CMK (cell line): ENCODE measurements around the gene NTMT2.
"Not testable (repeated sequence)": the region's sequence is repeated elsewhere in the genome, so short reads cannot be mapped to it uniquely, and the experiment has no call there.

Source experiments
- DNase-seq: peaks from one replicate; pipeline ENCODE4 v3.0.0-alpha.2; 2010; ENCODE audit warnings: low read depth

NTMT2 gene

DNA sequence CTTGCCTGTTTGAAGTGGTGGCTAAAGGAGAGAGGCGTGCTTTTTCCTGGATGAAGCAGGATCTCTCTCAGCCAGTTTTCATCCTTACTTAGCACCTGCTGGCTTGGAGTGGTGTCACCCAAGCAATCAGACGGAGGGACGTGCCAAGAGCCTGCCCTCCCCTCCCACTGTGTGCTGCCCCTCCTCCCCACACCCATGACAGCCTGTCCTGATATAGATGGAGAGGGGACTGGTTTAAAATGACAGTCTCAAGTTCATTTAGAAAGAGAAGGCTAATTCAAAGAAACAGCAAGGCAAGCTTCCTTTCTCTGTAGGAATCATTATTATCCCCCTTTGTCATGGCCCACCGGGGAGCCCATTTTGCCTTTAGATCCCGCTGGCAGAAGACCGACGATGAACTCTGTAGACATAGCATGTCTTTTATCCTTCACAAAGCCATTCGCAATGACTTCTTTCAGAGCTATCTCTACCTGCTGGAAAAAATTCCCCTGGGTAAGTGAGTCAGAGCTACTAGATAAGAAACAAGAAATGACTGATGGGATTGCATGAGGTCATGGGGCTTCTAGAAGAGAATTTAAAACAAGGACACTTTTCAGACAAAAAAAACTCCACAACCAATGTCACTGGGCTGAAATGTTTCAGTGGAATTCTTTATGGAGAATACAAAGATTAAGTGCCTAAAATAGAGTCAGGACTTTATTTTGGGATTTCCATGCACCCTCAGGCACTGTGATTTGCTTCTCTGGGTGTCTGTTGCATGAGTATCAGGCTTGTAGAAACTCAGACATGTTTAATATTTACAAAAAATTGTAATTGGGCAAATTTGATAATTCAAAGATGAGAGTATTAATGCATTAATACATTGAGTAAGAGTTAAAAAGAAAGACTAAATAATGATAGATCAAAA, at the start of gene NTMT2:
Gene NTMT2 (plus strand): TSS at position 190 of the 907 bp plus-strand sequence. CDS start 149 bp downstream, at position 339.
- DNase-seq = no peak

DNA sequence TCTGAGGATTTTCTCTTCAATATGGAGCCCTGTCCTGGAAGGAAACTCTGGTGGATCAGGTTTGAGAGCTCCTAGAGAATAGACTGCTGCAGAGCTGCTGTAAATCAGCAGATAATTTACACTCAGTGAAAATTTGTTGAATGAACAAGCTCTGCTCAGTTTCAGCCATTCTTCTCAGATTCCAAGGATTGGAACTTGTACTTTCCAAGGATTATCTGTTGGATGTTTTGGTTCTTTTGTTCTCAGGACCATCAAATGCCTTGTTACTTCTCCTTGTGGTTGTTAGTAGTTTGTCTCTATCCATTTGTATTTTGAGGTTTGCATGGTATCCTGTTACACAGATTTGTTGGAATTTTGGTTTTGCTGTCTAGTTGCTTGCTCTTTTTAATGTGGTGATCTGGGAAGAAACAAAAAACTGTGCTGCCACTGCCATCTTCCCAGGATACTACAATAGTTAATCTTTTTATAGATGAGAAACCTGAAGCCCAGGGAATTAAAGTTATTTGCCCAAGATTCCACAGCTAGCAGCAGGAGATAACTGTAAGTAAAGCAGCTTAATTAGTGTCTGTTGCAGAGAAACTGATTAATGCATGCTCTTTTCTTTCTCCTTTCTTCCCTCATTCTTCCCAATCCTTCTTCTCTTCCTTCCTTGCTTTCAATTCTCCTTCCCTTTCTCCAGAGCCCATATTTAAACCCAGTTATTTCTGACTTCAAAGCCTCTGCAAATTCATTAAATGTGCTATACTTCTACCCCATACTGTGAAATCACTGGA, 49.6 kb upstream of the NTMT2 start:
- DNase-seq = no peak

DNA sequence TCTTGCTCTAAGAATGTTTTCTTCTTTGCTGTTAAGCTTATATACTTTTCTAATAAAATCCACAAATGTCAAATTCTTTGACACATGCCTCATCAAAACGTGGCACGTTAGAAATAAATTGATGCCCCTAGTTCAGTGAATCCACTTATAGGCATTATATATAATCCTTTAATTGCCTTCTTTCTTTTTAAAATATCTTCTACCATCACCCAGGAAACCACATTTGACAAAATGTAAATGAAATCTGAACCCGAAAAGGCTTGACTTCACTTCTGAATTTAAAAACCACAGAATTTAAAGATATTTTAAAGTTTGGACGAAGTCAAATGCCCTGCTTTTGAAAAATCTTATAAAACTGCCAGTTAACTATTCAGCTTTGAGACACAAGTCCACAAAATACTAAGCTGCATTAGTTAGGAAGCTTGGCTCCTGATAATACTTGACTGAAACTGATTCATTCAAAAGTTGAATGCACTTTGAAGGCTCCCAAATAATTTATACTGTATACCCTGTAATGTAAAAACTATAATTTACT, 48.9 kb upstream of the NTMT2 start:
- DNase-seq = no peak

DNA sequence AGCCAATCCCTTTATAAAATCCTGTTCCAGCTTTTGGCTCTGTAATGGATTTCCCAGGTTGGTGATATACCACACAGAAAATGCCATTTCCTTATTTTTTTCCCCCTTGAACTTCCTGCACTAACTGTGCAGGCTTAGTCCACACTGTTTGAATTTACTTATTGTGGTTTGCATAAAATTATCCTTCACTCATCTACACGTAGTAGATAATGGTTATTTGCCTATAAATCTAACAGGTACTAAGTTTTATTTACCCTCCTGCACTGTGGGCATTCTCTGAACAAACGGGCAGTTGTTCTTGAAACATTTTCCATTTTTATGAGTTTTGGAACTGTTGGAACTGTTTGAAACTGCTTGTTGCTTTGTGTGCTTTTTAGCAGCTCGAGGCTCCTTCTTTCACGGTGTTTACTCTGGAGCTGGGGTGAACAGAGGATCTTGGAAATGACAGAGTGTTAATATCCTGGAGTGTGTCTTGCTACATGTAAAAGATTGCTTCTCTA, 48.3 kb upstream of the NTMT2 start:
- DNase-seq = no peak

DNA sequence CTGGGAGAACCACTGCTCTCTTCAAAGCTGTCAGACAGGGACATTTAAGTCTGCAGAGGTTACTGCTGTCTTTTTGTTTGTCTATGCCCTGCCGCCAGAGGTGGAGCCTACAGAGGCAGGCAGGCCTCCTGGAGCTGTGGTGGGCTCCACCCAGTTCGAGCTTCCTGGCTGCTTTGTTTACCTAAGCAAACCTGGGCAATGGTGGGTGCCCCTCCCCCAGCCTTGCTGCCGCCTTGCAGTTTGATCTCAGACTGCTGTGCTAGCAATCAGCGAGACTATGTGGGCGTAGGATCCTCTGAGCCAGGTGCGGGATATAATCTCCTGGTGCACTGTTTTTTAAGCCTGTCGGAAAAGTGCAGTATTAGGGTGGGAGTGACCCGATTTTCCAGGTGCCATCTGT, 32.6 kb upstream of the NTMT2 start:
- DNase-seq = not testable (repeated sequence)

DNA sequence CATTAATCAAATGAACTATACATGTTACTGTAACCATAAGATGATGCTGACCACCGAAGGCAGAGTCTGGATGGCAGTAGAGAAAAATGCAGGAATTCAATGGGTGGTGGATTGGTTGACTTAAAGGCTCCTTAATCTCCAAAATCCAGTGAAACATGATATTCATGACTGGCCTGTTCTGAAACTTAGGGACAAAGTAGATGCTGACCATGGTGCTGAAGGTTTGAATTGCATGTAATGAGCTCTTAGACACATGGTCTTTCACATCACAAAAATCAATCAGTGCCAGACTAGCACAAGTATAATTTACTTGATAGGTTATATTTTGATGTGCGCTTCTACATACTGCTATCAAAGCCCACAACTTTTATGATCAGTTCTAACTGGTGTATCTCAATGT, 30.9 kb upstream of the NTMT2 start:
- DNase-seq = no peak

DNA sequence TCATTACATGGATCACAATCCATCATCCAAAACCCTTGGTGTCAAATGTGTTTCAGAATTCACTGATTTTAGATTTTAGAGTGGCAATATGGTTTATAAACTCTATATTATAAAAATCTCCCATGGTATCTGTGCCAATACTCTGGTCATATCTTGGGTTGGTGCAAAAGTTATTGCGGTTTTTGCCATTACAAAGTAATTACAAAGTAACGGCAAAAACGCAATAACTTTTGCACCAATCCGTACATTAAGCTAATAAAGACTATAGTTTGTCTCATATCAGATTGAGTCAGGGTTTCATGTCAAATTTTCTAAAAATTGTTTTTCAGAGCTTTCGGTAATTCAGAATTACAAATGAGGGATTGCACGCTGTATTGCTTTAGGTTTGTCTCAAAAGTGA, 23.4 kb upstream of the NTMT2 start:
- DNase-seq = no peak

DNA sequence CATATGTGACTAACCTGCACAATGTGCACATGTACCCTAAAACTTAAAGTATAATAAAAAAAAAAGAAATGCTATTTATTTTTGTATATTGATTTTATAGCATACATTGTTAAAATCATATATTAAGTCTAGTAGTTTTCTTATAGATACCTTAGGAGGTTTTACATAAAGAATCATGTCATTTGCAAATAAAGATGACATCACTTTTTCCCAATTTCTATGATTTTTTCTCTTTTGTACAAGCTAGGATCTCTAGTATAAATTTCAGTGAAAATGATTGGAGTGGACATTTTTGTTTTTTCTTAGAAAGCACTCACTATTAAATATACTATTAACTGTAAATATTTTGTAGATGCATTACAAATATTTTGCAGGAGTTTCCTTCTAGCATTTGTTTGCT, 20.5 kb upstream of the NTMT2 start:
- no peak for DNase-seq

DNA sequence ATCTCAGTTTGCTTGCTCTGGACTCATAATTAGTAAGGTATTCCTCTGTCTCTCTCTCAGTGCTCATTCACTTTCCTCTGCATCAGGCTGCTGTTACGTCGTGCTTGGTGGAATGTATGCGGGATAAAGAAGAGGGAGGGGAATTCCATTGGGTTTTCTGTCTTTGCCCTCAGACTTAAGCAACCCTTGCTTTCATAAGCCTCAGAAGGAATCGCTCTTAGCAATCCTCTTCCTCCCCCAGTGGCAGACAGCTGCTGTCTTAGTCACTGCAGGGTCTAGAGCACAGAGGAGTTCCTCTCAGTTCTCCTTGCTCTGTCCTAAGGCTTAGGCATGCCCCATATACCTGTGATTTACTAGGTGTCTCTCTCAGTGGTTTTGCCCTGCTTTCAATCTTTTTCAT, 19.1 kb upstream of the NTMT2 start:
- no peak for DNase-seq

DNA sequence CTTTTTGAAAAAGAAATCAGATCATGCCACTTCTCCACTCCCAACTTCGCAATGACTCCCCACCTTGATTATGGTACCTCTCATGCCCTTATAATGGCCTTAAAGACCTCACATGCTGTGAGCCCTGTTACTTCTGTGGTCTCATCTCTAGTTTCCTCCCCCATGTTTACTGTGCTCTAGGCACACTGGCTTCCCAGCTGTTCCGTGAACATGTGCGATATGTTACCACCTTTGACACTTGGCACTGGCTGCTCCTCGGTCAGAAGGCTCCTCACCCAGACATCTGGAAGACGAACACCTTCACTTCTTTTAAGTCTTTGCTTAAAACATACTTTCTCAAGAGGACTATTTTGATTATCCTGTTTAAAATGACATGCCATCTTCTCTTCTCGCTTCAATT, 14.3 kb upstream of the NTMT2 start:
- DNase-seq = no peak

DNA sequence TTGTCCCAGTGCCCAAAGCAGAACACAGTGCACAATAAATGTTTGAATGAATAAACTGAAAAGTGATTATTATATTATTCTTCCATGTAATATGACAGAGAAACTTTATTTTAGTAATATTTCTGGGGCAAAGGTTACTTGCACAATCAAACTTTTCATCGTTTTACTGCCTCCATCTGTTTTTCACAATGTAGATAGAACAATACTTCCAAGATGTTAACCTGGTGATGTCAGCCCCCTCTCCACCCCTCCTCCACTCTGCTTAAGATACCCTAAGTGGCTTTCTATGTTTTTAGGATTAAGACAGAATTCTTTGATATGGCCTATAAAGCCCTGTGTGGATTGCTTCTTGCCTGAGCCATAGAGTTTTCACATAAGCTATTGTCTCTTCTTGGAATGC, 13.8 kb upstream of the NTMT2 start:
- DNase-seq = no peak

DNA sequence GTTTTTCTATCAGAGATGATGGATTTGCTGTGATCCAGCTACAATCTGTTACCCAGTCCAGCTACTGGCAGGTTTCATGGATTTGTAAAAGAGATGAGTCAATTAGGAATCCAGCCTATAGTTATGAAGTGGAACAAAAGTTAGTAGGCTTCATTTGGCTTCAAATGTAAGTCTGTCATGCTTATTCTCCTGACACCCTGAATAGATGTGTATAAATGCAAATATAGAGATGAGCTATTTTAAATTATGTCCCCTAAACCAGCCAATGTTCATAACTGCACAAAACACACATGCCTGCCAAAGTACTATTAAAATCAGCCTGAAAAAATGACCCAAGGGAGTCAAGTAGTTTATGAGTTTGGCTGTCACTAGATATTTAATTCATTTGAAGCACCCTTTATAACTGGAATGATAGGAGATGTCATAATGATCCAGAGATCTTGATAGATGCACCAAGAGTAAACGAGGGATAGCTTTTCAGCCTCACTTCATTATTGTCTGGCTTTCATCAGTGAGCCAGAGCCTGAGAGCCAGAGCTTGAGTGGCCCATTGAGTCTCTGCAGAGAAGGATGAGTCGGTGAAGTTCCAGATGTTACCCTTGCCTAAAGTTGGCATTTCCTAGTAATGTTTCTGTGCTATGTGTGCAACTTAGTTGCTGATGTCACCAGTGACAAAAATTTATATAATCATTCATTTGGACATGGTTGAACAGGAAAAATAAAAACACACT, 11.8 kb upstream of the NTMT2 start:
- no peak for DNase-seq

DNA sequence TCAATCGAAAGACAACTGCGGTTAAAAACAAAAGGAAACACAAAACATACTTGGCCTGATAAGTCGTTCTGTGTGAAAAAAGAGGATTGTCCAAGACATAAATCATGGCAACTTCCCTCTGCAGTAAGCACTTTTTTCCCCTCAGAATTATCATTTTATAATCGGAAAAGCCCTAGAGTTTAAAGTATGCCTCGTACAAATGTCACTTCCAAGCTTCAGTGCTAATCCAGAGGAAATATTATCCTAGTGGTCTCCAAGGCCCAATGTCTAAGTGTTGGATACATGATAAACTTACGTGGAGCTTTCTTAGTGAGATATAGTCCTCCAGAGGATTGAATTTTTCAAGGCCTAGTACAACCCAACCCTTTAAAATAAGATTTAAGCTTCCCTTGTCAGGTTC, 11.2 kb upstream of the NTMT2 start:
- DNase-seq = no peak

DNA sequence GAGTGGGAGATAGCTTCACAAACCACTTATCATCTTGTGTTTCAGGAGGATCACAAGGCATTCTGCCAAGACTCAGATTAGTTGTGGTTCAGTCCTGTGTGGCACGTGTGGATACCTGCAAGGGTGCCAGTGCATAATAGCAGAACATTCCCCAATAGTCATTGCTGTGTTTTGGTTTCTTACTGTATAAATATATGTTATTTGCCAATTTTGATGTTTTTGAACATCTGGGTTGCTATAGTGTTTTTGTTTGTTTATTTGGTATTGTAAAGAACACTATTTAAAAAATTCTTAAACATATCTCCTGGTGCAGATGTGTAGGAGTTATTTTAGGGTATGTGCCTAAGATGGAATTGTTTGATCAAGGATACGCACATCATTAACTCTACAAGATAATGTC, 5.4 kb upstream of the NTMT2 start:
- no peak for DNase-seq

DNA sequence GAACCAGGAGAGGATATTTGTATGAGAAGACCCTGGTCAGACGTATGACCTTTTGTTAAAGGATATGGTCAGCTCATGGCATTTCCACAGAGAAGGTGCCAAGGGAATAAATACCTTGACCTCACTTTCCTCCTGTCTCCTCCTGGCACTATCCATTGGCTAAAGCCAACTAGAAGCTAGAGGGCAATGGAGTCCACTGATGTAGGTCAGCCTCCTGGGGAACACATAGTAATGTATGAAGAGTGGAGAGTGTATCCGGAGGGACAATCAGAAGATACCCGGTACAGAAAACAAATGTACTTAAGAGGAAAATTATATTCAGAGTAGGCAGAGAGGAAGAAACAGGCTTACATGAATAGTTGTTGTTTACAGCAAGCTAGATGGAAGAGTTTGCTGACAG, 698 bp upstream of the NTMT2 start:
- DNase-seq = no peak

DNA sequence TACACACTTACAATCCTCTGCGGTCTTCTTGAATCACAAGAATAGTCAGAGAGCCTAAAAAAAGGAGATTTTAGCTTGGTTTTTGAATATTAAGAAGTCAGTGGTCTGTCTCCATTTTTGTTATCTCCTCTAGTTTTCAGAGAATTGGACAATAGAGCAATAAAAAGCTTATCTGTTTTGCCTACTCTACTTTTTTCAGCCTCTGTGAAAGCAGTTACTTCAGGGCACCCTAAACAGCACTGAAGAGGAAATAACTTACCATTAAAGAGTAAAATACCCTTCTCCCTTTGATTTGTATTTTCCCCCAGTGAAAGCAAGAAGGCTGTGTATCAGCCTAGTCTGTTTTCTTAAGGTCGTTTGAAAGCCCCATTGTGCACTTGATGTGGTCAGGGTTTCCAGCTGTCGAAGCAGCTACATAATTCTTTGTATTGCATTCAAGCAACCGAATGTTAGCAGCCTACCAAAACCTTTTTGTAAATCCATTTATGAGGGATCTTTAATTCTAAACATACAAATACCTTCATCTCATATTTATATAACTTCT, 1.0 kb downstream of the NTMT2 start:
- DNase-seq = no peak

DNA sequence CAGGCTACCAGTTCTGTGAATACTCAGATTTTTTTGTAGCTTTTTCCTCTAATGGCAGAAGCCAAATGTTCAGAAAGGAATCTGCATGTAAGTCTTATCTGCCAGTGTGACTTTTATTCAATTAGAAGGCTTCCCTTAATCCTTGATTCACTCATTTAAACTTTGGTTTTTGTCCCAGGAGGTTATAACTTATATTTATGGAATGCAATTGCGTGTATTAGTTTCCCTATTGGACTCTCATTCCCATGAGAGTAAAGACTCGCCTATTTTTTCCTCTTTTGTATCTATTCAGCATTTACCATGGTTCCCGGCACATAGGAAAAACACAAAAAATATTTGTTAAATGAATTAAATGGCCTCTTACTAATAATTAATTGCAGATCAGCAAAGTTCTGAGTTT, 3.5 kb downstream of the NTMT2 start:
- DNase-seq = no peak

DNA sequence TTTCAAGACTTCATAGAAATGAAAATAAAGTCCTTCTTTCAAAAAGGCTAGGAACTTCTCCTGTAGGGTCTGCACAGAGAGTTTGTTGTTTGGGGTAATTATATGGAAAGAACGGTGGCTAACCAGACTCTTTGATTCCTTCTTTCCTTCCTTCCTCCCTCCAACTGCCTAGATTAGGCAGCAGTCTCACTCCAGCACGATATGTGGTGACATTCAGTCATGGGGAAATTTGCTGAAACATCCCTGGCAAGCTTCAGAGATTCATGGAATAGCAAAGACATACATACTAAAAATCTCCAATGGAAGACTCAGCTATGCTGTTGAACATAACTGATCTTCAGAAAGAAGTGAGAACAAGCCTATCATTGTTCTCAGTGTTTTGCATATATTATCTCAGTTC, 4.3 kb downstream of the NTMT2 start:
- DNase-seq = no peak

DNA sequence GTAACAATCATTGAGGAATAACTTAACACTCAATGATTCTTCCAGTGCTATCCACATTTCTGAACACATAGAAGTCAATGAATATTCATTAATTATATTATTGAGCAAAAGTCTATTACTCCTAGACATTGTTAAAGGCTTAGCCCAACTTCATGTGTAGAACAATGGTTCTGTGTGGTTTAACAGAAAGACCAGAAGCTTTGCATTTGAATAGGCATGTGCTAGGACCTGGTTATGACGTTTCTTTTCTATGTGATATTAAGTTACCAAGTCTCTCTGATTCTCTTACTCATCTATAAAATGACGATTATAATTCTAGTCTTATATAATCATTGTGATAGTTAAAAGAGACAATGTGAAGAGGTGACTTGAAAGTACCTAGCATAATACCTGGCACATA, 5.2 kb downstream of the NTMT2 start:
- no peak for DNase-seq

DNA sequence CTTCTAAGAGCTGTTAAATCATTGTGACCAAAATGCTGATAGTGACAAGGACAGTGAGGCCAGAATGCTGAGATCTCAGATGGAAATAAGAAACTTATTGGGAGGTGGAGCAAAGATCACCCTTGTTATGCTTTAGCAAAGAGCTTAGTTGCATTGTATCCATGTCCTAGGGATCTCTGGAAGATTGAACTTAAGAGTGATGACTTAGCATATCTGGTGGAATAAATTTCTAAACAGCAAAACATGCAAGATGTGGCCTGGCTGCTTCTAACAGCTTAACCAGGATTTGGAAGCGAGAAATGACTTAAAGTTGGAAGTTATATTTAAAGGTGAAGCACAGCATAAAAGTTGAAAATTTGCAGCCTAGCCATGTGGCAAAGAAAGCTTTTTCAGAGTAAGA, 7.7 kb downstream of the NTMT2 start:
- no peak for DNase-seq

DNA sequence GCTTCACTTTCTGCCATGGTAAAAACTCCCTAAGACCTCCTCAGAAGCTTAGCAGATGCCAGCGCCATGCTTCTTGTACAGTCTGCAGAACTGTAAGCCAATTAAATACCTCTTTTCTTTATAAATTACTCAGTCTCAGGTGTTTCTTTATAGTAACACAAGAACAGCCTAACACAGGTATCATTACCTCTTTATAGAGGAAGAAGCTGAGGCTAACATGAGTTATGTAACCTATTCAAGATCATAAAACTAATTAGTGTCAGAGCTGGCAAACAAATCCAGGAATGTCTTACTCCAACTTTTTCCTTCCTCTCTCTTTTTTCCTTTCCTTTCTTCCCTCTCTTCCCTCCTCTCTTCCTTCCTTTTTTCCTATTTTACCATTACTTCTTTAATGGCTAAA, 9.3 kb downstream of the NTMT2 start:
- no peak for DNase-seq

DNA sequence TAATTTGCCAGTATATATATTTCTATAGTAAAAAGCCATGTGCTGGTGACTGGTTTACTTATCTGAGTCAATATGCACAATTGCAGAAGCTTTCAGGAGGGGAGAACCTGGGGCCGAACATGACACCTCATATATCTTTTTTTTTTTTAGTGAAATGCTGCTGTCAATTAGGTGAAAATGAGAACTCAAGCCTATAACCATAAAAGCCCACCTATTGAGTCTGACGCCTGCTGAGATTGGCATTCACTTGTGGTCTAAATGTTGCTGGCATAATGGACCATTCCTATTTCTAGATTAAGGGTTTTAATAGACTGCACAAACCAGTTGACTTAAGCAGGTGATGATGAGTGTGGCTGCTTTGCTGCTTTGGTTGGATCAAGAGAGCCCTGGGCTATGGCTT, 10.8 kb downstream of the NTMT2 start:
- no peak for DNase-seq
